ENCODE data around the gene NUP210.

DNA sequence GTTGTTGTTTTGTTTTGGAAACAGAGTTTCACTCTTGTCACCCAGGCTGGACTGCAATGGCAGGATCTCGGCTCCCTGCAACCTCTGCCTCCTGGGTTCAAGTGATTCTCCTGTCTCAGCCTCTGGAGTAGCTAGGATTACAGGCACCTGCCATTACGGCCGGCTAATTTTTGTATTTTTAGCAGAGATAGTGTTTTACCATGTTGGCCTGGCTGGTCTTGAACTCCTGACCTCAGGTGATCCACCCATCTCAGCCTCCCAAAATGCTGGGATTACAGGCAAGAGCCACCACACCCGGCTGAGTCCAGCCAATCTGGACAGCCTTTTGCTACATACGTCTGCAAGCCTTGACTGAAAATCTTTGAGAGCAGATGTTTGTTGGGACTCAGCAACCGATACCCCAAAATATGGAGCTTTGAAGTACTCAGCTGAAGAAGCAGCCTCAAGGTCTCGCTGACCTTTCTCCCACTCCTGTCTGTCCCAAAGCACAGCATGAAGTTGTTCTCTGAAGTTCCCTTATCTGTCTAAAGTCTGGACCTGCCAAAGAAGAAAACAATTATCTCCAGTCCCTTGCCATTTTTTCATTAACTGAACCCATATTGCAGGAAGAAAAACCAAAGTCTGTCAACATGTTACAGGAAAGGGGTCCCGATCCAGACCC, 9.6 kb upstream of the NUP210 start:
- TF ChIP-seq BHLHE40 (IDR thresholded peaks at IDR 0.05; ENCODE audit: borderline replicate concordance) (no peak), SP1 (IDR thresholded peaks at IDR 0.05) (no peak), HDGF (IDR thresholded peaks at IDR 0.05; ENCODE audit: borderline replicate concordance) (no peak), SUZ12 (IDR thresholded peaks at IDR 0.05) (no peak), FOXA1 (IDR thresholded peaks at IDR 0.05) (no peak), FOXM1 (IDR thresholded peaks at IDR 0.05; ENCODE audit: borderline replicate concordance) (no peak), ZNF384 (IDR thresholded peaks at IDR 0.05) (no peak), TARDBP (IDR thresholded peaks at IDR 0.05) (no peak), ARNT (IDR thresholded peaks at IDR 0.05) (no peak)

Data from HEK293T (cell line).